Ishikawa (cell line): ENCODE results near the gene SERP2.

Experiments
- CEBPB ChIP-seq: IDR thresholded peaks from 2 replicates; pipeline ENCODE4 v1.6.1; 2012
- EGR1 ChIP-seq: IDR thresholded peaks from 2 replicates; pipeline ENCODE4 v1.6.1; 2012
- EP300 ChIP-seq: IDR thresholded peaks from 2 replicates; pipeline ENCODE4 v1.6.1; 2012; ENCODE audit warnings: borderline replicate concordance
- FOXM1 ChIP-seq: IDR thresholded peaks from 2 replicates; pipeline ENCODE4 v1.6.1; 2012; ENCODE audit warnings: low read depth, borderline replicate concordance
- NFIC ChIP-seq: IDR thresholded peaks from 2 replicates; pipeline ENCODE4 v1.6.1; 2012
- REST ChIP-seq: IDR thresholded peaks from 2 replicates; pipeline ENCODE4 v1.6.1; 2012; ENCODE audit warnings: low read depth, mild to moderate bottlenecking
- TAF1 ChIP-seq: IDR thresholded peaks from 2 replicates; pipeline ENCODE4 v1.6.1; 2012; ENCODE audit warnings: low read depth, mild to moderate bottlenecking
- TCF12 ChIP-seq: IDR thresholded peaks from 2 replicates; pipeline ENCODE4 v1.6.1; 2012; ENCODE audit warnings: low read depth
- TEAD4 ChIP-seq: IDR thresholded peaks from 2 replicates; pipeline ENCODE4 v1.6.1; 2012
- USF1 ChIP-seq: IDR thresholded peaks from 2 replicates; pipeline ENCODE4 v1.6.1; 2012

SERP2 gene

GRCh38 chr13:44440046-44440608 is 66.5 kb downstream of the SERP2 start:
- TF ChIP-seq REST (no peak), TCF12 (no peak), NFIC (no peak), TAF1 (no peak), FOXM1 (no peak), TEAD4 (no peak), EGR1 (no peak), CEBPB (no peak), EP300 (no peak), USF1 (no peak)
